Transverse colon (tissue), 4 donors: ENCODE measurements around the gene TPPP2. TPM values are rescaled to one million over a fixed set of nuclear protein-coding genes. Genes with fewer than 3 reads are reported as not detected.
"Not testable (repeated sequence)": the region's sequence is repeated elsewhere in the genome, so short reads cannot be mapped to it uniquely, and the experiment has no call there.

Experiments
- DNase-seq: peaks from one replicate; pipeline ENCODE4 v3.0.0-alpha.2; 2019
- H3K27ac ChIP-seq, 4 donors: fragments of 200-600 bp; sonication (generic); 2 replicates each; pipeline ENCODE4 v1.5.1; 2016 to 2018; ENCODE audit warnings: inconsistent platforms in 4 of 4
- H3K27me3 ChIP-seq: fragments of 200-600 bp; sonication (generic); 2 replicates; pipeline ENCODE4 v1.5.1; 2017; ENCODE audit warnings: inconsistent platforms
- H3K36me3 ChIP-seq, 4 donors: fragments of 200-600 bp; sonication (generic); 2 replicates each; pipeline ENCODE4 v1.5.1; 2017 to 2019; ENCODE audit warnings: inconsistent platforms in 4 of 4
- H3K4me1 ChIP-seq, 4 donors: fragments of 200-600 bp; sonication (generic); 2 replicates each; pipeline ENCODE4 v1.5.1; 2017 to 2020; ENCODE audit warnings: inconsistent platforms in 4 of 4
- H3K4me3 ChIP-seq, 4 donors: fragments of 200-600 bp; sonication (generic); 1 replicate in 1 of 4; 2 replicates in 3 of 4; pipeline versions ENCODE4 v1.5.1 to v1.6.1; 2017 to 2019; ENCODE audit warnings: inconsistent platforms in 4 of 4
- H3K9me3 ChIP-seq, 2 donors: fragments of 200-600 bp; sonication (generic); 2 replicates each; pipeline ENCODE4 v1.5.1; 2017 to 2019; ENCODE audit warnings: inconsistent platforms in 2 of 2
- EP300 ChIP-seq: sonication (generic); formaldehyde crosslinking; IDR thresholded peaks from one replicate; pipeline ENCODE4 v1.6.1; 2017; ENCODE audit warnings: antibody characterized with exemption, low read depth
- POLR2A ChIP-seq: fragments of 450-650 bp; IDR thresholded peaks from one replicate; pipeline ENCODE4 v1.6.1; 2016; ENCODE audit warnings: antibody characterized with exemption, mild to moderate bottlenecking, moderate library complexity
- POLR2AphosphoS5 ChIP-seq, 3 donors: sonication (generic); formaldehyde crosslinking; IDR thresholded peaks; one replicate each; pipeline ENCODE4 v1.6.1; 2016; ENCODE audit warnings: antibody characterized with exemption in 3 of 3
- WGBS, 2 donors: methylation state at CpG; one replicate each; pipeline ENCODE4 v1.1.5; 2018; ENCODE audit warnings: low coverage in 1 of 2; 5-methylcytosine and 5-hydroxymethylcytosine counted together
- in situ Hi-C, 4 donors: fragments of 200-750 bp; cut with MboI; loops; one replicate each; pipeline versions ENCODE4 v1.15.0 to v1.15.1; 2017; ENCODE audit warnings: low sequenced_read_pairs in 3 of 4, low pct_ligation_motif_present in 1 of 4, low pct_unique_long_range_greater_than_20kb in 1 of 4
- intact Hi-C: fragments of 100-400 bp; cut with DNase I; formaldehyde crosslinking; loops from one replicate; pipeline ENCODE4 v1.15.1; 2023; ENCODE audit warnings: low total_unique reads
- total RNA-seq, 4 donors: library from RNA; depleted of rRNA; stranded (reverse); fragments of >200 nt; gene quantifications; one replicate each; pipeline ENCODE4 v1.1.0, GENCODE V29; 2016
- TF ChIP-seq, protein P1 (sequence below), 5 experiments: fragments of 200-600 bp in 3 of 5; fragments of 450-650 bp in 2 of 5; sonication (generic) in 3 of 5; IDR thresholded peaks; 1 replicate in 2 of 5; 2 replicates in 3 of 5; pipeline ENCODE4 v1.5.1; 2016 to 2017; ENCODE audit warnings: antibody characterized with exemption in 5 of 5, inconsistent platforms in 3 of 5, mild to moderate bottlenecking in 2 of 5, moderate library complexity in 1 of 5

TPPP2 gene
- not detected for total RNA-seq

DNA sequence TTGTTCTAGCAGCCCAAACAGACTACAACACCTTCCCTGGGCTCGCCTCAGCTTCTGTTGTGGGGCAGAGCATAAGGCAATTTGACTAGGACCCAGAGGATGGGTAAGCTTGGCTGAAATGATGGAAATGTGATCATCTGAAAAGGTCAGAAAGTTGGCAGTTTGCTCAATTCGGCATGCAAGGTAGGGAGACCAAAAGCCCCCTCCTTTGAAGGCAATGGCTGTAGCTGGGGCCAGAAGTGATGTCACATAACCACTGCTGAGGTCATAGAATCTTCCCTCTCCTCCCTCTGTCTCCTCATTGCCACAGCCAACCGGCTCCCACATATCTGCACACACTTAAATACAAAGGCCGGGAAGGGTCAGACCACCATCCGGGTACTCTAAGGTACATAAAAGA is at the start of gene TPPP2:
TPPP2 (plus strand) TSS at position 301 of the 400 bp plus-strand sequence. CDS start 365 bp downstream, outside the sequence.
- Histone ChIP-seq H3K9me3 (no peaks in the 10 kb centered on the region), H3K4me1 (peaks cover 0 to 12% (median 4%) of the 10 kb centered on the region in 4 donors), H3K4me3 (no peak within 1 kb of the TSS), H3K27ac (no peak within 1 kb of the TSS), H3K36me3 (no peaks in the 10 kb centered on the region), H3K27me3 (no peaks in the 10 kb centered on the region)
- intact Hi-C loops: no loop called here
- in situ Hi-C loops: no loop called here
- TF ChIP-seq POLR2A (no peak), EP300 (no peak), POLR2AphosphoS5 (IDR thresholded peaks at IDR 0.05) (no peak)
- TF ChIP-seq, protein P1, sequence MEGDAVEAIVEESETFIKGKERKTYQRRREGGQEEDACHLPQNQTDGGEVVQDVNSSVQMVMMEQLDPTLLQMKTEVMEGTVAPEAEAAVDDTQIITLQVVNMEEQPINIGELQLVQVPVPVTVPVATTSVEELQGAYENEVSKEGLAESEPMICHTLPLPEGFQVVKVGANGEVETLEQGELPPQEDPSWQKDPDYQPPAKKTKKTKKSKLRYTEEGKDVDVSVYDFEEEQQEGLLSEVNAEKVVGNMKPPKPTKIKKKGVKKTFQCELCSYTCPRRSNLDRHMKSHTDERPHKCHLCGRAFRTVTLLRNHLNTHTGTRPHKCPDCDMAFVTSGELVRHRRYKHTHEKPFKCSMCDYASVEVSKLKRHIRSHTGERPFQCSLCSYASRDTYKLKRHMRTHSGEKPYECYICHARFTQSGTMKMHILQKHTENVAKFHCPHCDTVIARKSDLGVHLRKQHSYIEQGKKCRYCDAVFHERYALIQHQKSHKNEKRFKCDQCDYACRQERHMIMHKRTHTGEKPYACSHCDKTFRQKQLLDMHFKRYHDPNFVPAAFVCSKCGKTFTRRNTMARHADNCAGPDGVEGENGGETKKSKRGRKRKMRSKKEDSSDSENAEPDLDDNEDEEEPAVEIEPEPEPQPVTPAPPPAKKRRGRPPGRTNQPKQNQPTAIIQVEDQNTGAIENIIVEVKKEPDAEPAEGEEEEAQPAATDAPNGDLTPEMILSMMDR (IDR thresholded peaks at IDR 0.05): no peak
- 90 to 100% methylated on average over 2 to 5 of the region's 5 CpGs for WGBS, 2 donors
- no peak for DNase-seq

DNA sequence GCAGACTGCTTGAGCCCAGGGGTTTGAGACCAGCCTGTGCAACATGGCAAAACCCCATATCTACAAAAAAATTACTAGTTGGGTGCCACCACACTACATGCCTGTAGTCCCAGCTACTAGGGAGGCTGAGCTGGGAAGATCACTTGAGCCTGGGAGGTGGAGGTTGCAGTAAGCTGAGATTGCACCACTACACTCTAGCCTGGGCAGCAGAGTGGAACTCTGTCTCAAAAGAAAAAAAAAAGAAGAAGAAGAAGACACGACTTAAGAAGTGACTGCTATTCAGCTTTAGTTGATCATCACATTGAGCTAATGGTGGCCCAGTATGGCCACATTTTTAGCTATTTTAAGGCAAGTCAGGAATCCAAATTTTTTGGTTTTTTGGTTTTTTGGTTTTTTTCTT is 49.1 kb upstream of the TPPP2 start:
- Histone ChIP-seq H3K9me3 (no peaks in the 10 kb centered on the region), H3K4me3 (no peak overlapping the region), H3K27me3 (no peaks in the 10 kb centered on the region), H3K4me1 (peaks cover 0 to 6% (median 0%) of the 10 kb centered on the region in 4 donors), H3K36me3 (no peaks in the 10 kb centered on the region), H3K27ac (no peak overlapping the region)
- WGBS, 2 donors: 44 to 66% methylated on average over 1 of the region's 1 CpG
- DNase-seq: no peak
- in situ Hi-C loops: loop anchor here in 1 of 4 donors (25.0 kb wide), 1 partner anchor 294 kb away; the partner anchor contains the start of genes ANG and RNASE4
- TF ChIP-seq POLR2A (no peak), POLR2AphosphoS5 (IDR thresholded peaks at IDR 0.05) (no peak), EP300 (no peak)
- TF ChIP-seq, protein P1 (IDR thresholded peaks at IDR 0.05): no peak
- intact Hi-C loops: no loop called here

DNA sequence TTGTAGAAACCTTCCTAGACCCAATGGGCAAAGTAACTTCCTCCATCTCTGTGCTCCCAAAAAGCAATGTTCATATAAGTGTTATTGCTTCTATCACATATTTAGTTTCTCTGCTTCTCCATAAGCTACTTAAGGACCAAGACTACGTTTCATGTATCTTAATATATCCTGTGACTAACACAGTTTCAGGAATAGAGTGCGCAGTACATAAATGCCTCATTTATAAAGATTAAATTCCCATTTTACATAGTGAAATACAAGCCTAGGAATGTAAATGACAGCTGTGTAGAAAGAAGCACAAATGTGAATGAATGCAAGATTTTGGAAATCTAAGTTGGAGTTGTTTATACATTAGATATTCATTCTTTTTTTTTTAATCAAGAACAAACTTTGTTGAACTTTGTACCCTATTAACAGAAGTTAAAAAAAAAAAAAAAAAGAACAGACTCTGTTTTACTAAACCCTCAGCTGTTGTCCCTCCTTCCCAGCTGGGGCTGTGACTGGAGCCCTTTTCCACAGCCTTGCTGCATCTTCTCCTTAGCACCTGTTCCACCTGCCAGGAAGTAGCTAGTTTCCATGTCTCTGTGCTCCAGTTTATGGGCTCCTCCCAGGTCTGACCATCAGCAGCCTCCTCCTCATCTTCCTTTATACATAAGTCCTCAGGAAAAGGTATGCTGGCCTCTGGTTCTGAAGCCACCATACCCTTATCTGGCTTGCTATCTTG is 47.2 kb upstream of the TPPP2 start:
- H3K27me3 ChIP-seq: no peaks in the 10 kb centered on the region

DNA sequence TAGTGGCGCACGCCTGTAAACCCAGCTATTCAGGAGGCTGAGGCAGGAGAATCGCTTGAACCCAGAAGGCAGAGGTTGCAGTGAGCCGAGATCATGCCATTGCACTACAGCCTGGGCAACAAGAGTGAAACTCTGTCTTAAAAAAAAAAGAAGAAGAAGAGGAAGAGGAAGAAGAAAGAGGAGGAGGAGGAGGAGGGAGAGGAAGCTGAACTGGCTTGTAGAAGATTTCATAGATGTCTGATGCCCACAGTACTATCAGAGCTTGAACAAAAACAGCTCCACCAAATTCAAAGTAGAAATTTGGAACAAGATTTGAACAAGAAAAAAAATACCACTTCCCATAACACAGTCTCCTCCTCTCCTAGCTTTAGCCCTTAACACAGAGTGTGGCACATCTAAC is 44.4 kb upstream of the TPPP2 start:
- WGBS, 2 donors: 92 to 94% methylated on average over 4 of the region's 4 CpGs
- intact Hi-C loops, H3K27ac ChIP-seq, H3K4me3 ChIP-seq, H3K9me3 ChIP-seq, DNase-seq, H3K27me3 ChIP-seq, H3K36me3 ChIP-seq: not testable (repeated sequence)
- peaks cover under 1 to 15% (median 10%) of the 10 kb centered on the region in 4 donors for H3K4me1 ChIP-seq
- in situ Hi-C loops: loop anchor here in 1 of 4 donors (25.0 kb wide), 1 partner anchor 298 kb away; the partner anchor contains the start of genes ANG and RNASE4

More for the DNA sequence above, 47.2 kb upstream of the TPPP2 start:
- Histone ChIP-seq H3K27ac (no peak overlapping the region), H3K4me3 (no peak overlapping the region), H3K9me3 (no peaks in the 10 kb centered on the region), H3K4me1 (peaks cover 0 to 2% (median 0%) of the 10 kb centered on the region in 4 donors), H3K36me3 (no peaks in the 10 kb centered on the region)
- TF ChIP-seq, protein P1 (IDR thresholded peaks at IDR 0.05): no peak
- TF ChIP-seq EP300 (no peak), POLR2A (no peak), POLR2AphosphoS5 (IDR thresholded peaks at IDR 0.05) (no peak)
- 78 to 80% methylated on average over 2 of the region's 2 CpGs for WGBS, 2 donors
- intact Hi-C loops (no loop called here), in situ Hi-C loops (loop anchor here in 1 of 4 donors (25.0 kb wide), 1 partner anchor 296 kb away; the partner anchor contains the start of genes ANG and RNASE4)
- DNase-seq: no peak
